GM19467 (cell line): ENCODE results near the gene MLXIP.
"Not testable (repeated sequence)": the region's sequence is repeated elsewhere in the genome, so short reads cannot be mapped to it uniquely, and the experiment has no call there.

ENCODE experiments used
- ATAC-seq: cut with Tn5 transposase; IDR thresholded peaks from one replicate; pipeline ENCODE4 v1.9.1; 2021; ENCODE audit warnings: mild to moderate bottlenecking, moderate library complexity; ENCODE audit not compliant: unreplicated experiment

The MLXIP gene, protein sequence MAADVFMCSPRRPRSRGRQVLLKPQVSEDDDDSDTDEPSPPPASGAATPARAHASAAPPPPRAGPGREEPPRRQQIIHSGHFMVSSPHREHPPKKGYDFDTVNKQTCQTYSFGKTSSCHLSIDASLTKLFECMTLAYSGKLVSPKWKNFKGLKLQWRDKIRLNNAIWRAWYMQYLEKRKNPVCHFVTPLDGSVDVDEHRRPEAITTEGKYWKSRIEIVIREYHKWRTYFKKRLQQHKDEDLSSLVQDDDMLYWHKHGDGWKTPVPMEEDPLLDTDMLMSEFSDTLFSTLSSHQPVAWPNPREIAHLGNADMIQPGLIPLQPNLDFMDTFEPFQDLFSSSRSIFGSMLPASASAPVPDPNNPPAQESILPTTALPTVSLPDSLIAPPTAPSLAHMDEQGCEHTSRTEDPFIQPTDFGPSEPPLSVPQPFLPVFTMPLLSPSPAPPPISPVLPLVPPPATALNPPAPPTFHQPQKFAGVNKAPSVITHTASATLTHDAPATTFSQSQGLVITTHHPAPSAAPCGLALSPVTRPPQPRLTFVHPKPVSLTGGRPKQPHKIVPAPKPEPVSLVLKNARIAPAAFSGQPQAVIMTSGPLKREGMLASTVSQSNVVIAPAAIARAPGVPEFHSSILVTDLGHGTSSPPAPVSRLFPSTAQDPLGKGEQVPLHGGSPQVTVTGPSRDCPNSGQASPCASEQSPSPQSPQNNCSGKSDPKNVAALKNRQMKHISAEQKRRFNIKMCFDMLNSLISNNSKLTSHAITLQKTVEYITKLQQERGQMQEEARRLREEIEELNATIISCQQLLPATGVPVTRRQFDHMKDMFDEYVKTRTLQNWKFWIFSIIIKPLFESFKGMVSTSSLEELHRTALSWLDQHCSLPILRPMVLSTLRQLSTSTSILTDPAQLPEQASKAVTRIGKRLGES

DNA sequence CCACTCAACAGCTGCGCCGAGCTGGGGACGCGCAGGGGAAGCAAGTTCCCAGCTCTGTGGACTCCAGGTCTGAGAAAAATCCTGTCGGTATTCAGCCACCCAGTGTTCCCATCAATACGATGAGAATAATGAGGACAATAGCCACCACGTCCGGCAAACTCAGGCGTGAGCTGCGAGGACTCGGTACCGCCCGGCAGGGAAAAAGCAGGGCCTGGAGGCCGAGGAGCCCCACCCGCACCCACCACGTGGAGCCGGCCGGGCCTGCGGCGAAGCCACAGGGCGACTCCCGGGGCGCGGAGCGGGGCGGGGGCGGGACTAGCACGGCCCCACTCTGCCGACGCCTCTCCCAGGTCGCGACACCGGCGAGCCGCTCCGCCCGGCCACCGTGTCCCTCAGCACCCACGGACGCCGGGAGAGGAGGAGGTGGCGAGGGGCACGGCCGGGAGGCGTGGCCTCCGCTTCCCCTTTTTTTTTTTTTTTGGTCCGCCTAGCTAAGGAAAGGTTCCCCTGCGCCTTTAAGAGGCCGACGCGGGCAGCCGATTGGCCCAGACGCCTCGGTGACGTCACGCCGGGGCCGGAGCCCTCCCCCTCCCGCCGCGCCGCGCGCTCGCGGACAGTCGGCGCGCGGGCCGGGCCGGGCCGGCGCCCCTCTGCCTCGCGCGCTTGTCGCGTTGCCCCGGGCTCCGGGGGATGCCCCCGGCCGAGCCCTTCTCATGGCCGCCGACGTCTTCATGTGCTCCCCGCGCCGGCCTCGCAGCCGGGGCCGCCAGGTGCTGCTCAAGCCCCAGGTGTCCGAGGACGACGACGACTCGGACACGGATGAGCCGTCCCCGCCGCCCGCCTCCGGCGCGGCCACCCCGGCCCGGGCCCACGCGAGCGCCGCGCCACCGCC lies at the start of gene MLXIP:
Gene MLXIP (plus strand): TSS at position 616 of the 892 bp plus-strand sequence. CDS start 98 bp downstream, at position 714.
- peak; percentile 62 for ATAC-seq

GRCh38 chr12:122028905-122029560 lies 49.5 kb upstream of the MLXIP start:
- no peak for ATAC-seq

GRCh38 chr12:122029620-122030423 lies 48.7 kb upstream of the MLXIP start:
- no peak for ATAC-seq

- no peak for ATAC-seq
Measured at GRCh38 chr12:122030424-122031035, 48.0 kb upstream of the MLXIP start.

GRCh38 chr12:122031342-122032216 lies 47.0 kb upstream of the MLXIP start:
- ATAC-seq = no peak

DNA sequence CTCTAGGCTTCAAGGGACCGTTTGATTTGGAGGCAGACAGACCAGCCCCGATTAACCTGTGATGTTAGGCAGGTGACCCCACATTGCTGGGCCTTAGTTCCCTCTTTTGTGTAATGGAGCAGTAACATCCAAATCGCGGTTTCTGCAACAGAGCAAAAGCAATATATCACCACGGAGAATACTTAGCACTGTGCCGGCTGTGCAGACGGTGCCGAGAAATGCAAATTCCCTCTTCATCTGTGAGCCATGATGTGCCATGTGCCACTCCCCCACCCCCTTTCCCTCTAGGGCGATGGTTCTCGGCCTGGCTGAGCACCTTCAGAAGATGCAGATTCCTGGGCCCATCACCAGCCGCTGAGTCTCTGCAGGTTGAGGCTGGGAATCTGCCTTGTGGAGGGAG lies 46.0 kb upstream of the MLXIP start:
- no peak for ATAC-seq

- no peak for ATAC-seq
Measured at GRCh38 chr12:122035292-122035691, 43.3 kb upstream of the MLXIP start.

DNA sequence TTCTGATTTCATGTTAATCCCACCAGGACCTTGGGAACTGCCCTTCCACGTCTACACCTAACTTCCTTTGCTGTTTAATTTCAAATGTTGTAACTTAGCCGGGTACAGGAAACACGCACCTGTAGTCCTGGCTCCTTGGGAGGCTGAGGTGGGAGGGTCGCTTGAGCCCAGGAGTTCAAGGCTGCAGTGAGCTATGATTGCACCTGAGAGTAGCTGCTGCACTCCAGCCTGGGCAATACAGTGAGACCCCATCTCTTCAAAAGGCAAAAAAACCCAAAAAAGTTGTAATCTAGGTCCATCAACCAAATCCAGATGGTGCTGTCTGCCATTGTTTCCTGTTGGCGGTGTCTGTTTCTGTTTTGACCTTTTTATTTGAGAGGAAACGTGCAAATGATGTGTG lies 42.4 kb upstream of the MLXIP start:
- ATAC-seq = no peak

DNA sequence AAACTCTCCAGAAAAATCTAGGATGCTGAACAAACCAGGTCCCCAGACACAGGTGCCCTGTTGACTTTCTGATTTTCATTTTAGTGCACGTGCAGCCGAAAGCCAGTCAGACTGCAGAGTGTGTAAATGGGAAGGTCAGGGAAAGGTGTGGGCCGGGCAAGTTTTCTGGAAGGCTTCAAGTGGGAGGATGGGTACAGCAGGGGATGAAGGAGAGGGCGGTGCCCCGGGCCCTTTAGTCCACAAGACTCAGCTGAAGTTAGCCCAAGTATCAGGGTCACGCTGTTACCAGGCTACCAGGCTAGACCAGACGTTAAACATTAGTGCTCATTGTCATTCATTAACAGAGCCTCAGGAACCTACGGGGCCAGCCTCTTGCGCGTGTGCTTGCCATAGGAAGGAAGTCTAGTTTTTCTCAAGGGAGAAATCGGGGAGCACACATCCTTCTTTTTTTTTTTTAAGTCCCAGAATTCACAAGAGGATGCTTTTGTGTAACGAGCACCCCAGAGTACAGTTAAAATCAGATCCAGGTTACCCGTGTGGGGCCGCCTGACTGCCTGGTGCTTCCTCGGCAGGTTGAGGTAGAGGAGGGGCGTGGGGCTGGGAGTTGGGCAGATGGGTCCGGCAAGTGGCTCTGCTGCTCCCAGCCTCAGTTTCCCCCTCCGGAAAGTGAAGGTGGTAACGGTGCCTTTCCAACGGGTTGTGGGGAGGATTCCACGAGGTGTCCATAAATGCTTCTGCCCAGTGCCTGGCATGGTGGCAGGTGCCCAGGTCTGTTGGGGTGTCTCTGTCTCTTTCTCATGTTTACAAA lies 37.8 kb upstream of the MLXIP start:
- ATAC-seq = no peak

DNA sequence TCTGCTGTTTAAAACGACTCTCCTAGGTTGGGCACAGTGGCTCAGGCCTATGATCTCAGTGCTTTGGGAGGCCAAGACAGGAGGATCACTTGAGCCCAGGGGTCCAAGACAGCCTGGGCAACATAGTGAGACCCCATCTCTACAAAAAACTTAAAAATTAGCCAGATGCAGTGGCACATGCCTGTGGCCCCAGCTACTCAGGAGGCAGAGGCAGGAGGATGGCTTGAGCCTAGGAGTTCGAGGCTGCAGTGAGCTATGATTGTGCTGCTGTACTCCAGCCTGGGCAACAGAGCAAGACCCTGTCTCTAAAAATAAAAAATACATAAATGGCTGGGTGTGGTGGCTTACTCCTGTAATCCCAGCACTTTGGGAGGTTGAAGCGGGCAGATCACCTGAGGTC lies 37.1 kb upstream of the MLXIP start:
- ATAC-seq = not testable (repeated sequence)

DNA sequence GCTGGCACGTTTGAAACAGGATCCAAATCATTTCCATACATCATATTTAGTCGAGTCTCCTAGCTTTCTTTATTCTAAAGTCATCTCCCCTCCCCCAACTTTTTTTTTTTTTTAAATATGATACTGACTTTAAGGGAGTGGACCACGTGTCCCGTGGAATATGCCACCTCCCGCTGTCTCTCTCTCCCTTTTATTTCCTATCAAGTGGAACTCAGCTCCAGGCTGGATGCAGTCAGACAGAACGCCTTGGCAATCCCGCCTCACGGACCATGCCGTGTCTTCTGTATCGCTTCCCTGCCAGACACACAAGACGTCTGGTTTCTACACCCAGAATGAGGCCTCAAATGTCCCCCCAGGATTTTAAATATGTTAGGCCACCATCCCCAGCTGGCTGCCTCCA lies 35.6 kb upstream of the MLXIP start:
- ATAC-seq = no peak

DNA sequence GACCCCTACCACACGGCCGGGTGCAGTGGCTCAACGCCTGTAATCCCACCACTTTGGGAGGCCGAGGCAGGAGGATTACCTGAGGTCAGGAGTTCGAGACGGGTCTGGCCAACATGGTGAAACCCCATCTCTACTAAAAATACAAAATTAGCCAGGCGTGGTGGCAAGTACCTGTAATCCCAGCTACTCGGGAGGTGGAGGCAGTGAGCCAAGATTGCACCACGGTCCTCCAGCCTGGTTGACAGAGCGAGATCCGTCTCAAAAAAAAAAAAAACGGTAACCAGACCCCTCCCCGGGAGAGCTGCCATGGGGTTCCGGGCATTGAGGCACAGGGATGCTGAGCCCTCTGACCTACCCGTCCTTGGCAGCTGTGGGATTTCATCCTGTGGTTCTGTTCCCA lies 35.1 kb upstream of the MLXIP start:
- no peak for ATAC-seq

DNA sequence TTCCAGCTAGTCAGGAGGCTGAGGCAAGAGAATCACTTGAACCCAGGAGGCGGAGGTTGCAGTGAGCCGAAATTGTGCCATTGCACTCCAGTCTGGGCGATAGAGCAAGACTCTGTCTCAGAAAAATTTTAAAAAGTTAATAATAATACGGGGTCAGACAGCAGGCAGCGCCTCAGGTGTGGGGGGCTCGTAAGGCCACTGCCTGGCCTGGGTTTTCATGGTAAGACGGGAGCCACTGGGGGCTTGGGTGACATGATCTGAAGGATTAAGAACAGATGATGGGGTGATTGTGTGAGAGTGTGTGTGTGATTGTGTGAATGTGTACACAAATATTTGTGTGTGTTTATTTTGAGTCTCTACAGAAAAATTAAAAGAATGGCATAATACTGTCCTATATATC lies 33.3 kb upstream of the MLXIP start:
- no peak for ATAC-seq

GRCh38 chr12:122046145-122046544 lies 32.4 kb upstream of the MLXIP start:
- no peak for ATAC-seq

DNA sequence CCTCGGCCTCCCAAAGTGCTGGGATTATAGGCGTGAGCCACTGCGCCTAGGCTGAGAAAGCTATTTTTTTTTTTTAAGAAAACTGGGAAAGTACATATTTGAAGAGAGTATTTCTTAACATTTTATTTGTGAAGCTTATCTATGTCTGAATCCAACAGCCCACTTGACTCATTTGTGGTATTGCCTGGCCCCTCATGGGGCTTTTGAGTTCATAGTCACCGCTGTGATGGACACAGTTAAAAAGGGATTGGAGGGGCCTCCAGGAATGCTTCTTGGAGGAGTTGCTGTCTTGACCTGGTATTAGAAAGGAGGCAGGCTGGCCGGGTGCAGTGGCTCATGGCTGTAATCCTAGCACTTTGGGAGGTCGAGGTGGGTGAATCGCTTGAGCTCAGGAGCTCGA lies 30.4 kb upstream of the MLXIP start:
- ATAC-seq = no peak

DNA sequence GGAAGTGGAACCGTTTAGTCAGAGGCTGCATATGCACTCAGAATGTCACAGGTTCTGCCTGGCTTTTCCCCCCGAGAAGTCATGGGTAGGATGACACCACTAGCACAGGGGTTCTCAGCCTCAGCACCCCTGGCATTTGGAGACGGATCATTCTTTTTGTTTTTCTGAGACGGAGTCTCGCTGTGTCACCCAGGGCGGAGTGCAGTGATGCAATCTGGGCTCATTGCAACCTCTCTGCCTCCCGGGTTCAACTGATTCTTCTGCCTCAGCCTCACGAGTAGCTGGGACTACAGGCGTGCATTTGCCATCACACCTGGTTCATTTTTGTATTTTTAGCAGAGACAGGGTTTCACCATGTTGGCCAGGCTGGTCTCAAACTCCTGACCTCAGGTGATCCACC lies 28.7 kb upstream of the MLXIP start:
- ATAC-seq = no peak

DNA sequence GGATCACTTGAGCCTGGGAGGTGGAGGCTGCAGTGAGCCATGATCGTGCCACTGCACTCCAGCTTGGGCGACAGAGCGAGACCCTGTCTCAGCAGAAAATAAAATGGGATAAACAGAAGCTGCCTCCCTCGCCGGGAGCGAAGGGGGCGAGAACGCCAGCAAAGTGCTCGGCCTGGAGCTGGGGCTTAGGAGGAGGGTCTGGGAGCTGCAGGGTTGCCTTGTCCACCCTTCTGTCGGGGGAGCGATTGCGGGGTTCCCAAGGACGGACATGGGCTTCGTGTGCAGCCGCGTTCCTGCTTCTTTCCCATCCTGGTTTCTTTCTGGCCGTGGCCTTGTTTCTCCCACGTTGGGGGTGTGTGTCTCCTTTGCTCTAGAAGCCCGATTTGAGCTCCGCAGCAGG lies 27.9 kb upstream of the MLXIP start:
- no peak for ATAC-seq
